Fibroblast of lung (primary cell): ENCODE measurements around the gene NCBP3. TPM values are rescaled to one million over a fixed set of nuclear protein-coding genes. Genes with fewer than 3 reads are reported as not detected.

Experiments
- DNase-seq, 2 donors: peaks; one replicate each; pipeline versions ENCODE4 v3.0.0 to v3.0.0-alpha.2; 2010; ENCODE audit warnings: low read depth in 2 of 2
- H2AFZ ChIP-seq: 2 replicates; pipeline ENCODE4 v1.5.1; 2012; ENCODE audit warnings: low read length, control low read depth, inconsistent platforms
- H3K27ac ChIP-seq: 2 replicates; pipeline ENCODE4 v1.5.1; 2011; ENCODE audit warnings: low read length, control low read depth; ENCODE audit not compliant: insufficient read depth
- H3K27me3 ChIP-seq: 2 replicates; pipeline ENCODE4 v1.5.1; 2011; ENCODE audit warnings: mild to moderate bottlenecking, low read length; ENCODE audit not compliant: control insufficient read depth, insufficient read depth
- H3K36me3 ChIP-seq: 2 replicates; pipeline ENCODE4 v1.5.1; 2011; ENCODE audit warnings: low read length; ENCODE audit not compliant: control insufficient read depth, insufficient read depth
- H3K4me1 ChIP-seq: 2 replicates; pipeline ENCODE4 v1.5.1; 2011; ENCODE audit warnings: low read length; ENCODE audit not compliant: control insufficient read depth, insufficient read depth; ENCODE audit errors: extremely low read depth
- H3K4me2 ChIP-seq: 2 replicates; pipeline ENCODE4 v1.5.1; 2011; ENCODE audit warnings: low read length, control low read depth; ENCODE audit not compliant: insufficient read depth; ENCODE audit errors: extremely low read depth
- H3K4me3 ChIP-seq, 4 experiments: fragments of 200-600 bp in 1 of 4; sonication (generic) in 1 of 4; replicated peaks in 1 of 4; 2 replicates each; pipeline ENCODE4 v1.5.1; 2011 to 2016; ENCODE audit warnings: low read length in 4 of 4, low read depth in 3 of 4, mild to moderate bottlenecking in 3 of 4, control low read depth in 2 of 4, inconsistent platforms in 1 of 4, mixed read lengths in 1 of 4; ENCODE audit not compliant: insufficient read depth in 1 of 4; ENCODE audit errors: control extremely low read depth in 1 of 4
- H3K79me2 ChIP-seq: 2 replicates; pipeline ENCODE4 v1.5.1; 2012; ENCODE audit warnings: mild to moderate bottlenecking, low read length, inconsistent platforms; ENCODE audit not compliant: control insufficient read depth, insufficient read depth
- H3K9ac ChIP-seq: 2 replicates; pipeline ENCODE4 v1.5.1; 2011; ENCODE audit warnings: mild to moderate bottlenecking, low read length, control low read depth; ENCODE audit not compliant: insufficient read depth
- H3K9me3 ChIP-seq: 2 replicates; pipeline ENCODE4 v1.5.1; 2012; ENCODE audit warnings: low read depth, low read length; ENCODE audit not compliant: control insufficient read depth, insufficient read depth
- H4K20me1 ChIP-seq: 2 replicates; pipeline ENCODE4 v1.5.1; 2011; ENCODE audit warnings: low read length; ENCODE audit not compliant: control insufficient read depth, insufficient read depth; ENCODE audit errors: extremely low read depth
- CTCF ChIP-seq, 2 donors: IDR thresholded peaks in 1 of 2; conservative IDR thresholded peaks in 1 of 2; 1 replicate in 1 of 2; 2 replicates in 1 of 2; pipeline ENCODE4 v1.5.1; 2011 to 2012; ENCODE audit warnings: low read length in 2 of 2, control low read depth in 1 of 2, inconsistent platforms in 1 of 2, low read depth in 1 of 2, mild to moderate bottlenecking in 1 of 2
- EZH2 ChIP-seq: IDR thresholded peaks from 2 replicates; pipeline ENCODE4 v1.5.1; 2012; ENCODE audit warnings: low read length, control low read depth, mild to moderate bottlenecking; ENCODE audit errors: missing control alignments
- polyA plus RNA-seq, 2 donors: library from polyadenylated mRNA; depleted of rRNA in 1 of 2; stranded (reverse) in 1 of 2; unstranded in 1 of 2; fragments of >200 nt; gene quantifications; 2 replicates each; pipeline ENCODE4 v1.2.1, GENCODE V29; 2011 to 2012; ENCODE audit warnings: missing spikeins in 1 of 2
- total RNA-seq: library from RNA; depleted of rRNA; stranded (reverse); fragments of >200 nt; gene quantifications from 2 replicates; pipeline ENCODE4 v1.2.1, GENCODE V29; 2014

The NCBP3 gene
- total and polyA plus RNA-seq, 2 donors (not counting 1 experiment from before 2014, with no cell fraction given): 20.4 to 23.3 TPM

- Histone ChIP-seq H3K36me3 (no peaks in the 10 kb centered on the region), H4K20me1 (no peaks in the 10 kb centered on the region), H3K79me2 (no peaks in the 10 kb centered on the region), H2AFZ (no peak overlapping the region), H3K4me1 (no peaks in the 10 kb centered on the region), H3K4me2 (no peak overlapping the region), H3K9ac (no peak overlapping the region), H3K27me3 (no peaks in the 10 kb centered on the region), H3K4me3 (no peak overlapping the region), H3K9me3 (no peaks in the 10 kb centered on the region), H3K27ac (no peak overlapping the region)
- no peak for TF ChIP-seq EZH2
- TF ChIP-seq CTCF (conservative IDR thresholded peaks at IDR 0.05 in 1 of 2, IDR thresholded peaks at IDR 0.05 in 1 of 2; ENCODE audit: low read depth in 1 of 2, low read length in 2 of 2): no peak
- no peak for DNase-seq
These were observed 84.8 kb downstream of the NCBP3 start for GRCh38 chr17:3761036-3761917.

- H3K9me3 ChIP-seq: no peaks in the 10 kb centered on the region
- no peak overlapping the region for H3K4me3 ChIP-seq
- H3K79me2 ChIP-seq: no peaks in the 10 kb centered on the region
- no peaks in the 10 kb centered on the region for H3K4me1 ChIP-seq
- no peak overlapping the region for H3K4me2 ChIP-seq
- no peak overlapping the region for H2AFZ ChIP-seq
- no peak for TF ChIP-seq CTCF (conservative IDR thresholded peaks at IDR 0.05 in 1 of 2, IDR thresholded peaks at IDR 0.05 in 1 of 2; ENCODE audit: low read depth in 1 of 2, low read length in 2 of 2)
- no peaks in the 10 kb centered on the region for H4K20me1 ChIP-seq
- H3K36me3 ChIP-seq: no peaks in the 10 kb centered on the region
- H3K27ac ChIP-seq: no peak overlapping the region
- H3K9ac ChIP-seq: no peak overlapping the region
- DNase-seq: no peak
- no peaks in the 10 kb centered on the region for H3K27me3 ChIP-seq
These were observed 86.3 kb downstream of the NCBP3 start for GRCh38 chr17:3759597-3760216.

GRCh38 chr17:3755335-3756030, 90.6 kb downstream of the NCBP3 start:
- Histone ChIP-seq H3K27me3 (no peaks in the 10 kb centered on the region), H3K27ac (no peak overlapping the region), H3K9me3 (no peaks in the 10 kb centered on the region), H3K4me1 (no peaks in the 10 kb centered on the region), H3K4me3 (no peak overlapping the region), H4K20me1 (no peaks in the 10 kb centered on the region), H3K36me3 (no peaks in the 10 kb centered on the region), H3K9ac (no peak overlapping the region), H3K4me2 (no peak overlapping the region), H3K79me2 (no peaks in the 10 kb centered on the region), H2AFZ (no peak overlapping the region)
- TF ChIP-seq CTCF (conservative IDR thresholded peaks at IDR 0.05 in 1 of 2, IDR thresholded peaks at IDR 0.05 in 1 of 2; ENCODE audit: low read depth in 1 of 2, low read length in 2 of 2) (no peak), EZH2 (no peak)
- DNase-seq: no peak
